A549 (cell line): Measurements from ENCODE around the gene BPI. TPM values are rescaled to one million over a fixed set of nuclear protein-coding genes. Genes with fewer than 3 reads are reported as not detected.
"Not testable (repeated sequence)": the region's sequence is repeated elsewhere in the genome, so short reads cannot be mapped to it uniquely, and the experiment has no call there.

ENCODE experiments used
- ATAC-seq, 2 experiments: fragments of 200-7000 bp in 1 of 2; fragments of >200 bp in 1 of 2; cut with Nextera tagmentation in 1 of 2; cut with Tn5 transposase in 1 of 2; 3 replicates each; pipeline versions ENCODE4 v1.8.0 to v1.9.1; 2018 to 2020; ENCODE audit warnings: mild to moderate bottlenecking in 1 of 2, moderate library complexity in 1 of 2
- CTCF ChIA-PET: fragments of 300-600 bp; sonication (Branson Sonifier 250); formaldehyde crosslinking; extraction: SDS; loops from one replicate; lab custom pipeline; 2021; ENCODE audit warnings: antibody characterized with exemption, inconsistent platforms; lab: Yijun Ruan, JAX
- POLR2A ChIA-PET: fragments of 350-600 bp; formaldehyde crosslinking; extraction: SDS; loops from one replicate; lab custom pipeline; 2021; ENCODE audit warnings: antibody characterized with exemption, inconsistent platforms; lab: Yijun Ruan, JAX
- DNase-seq, 2 experiments: peaks; one replicate each; pipeline versions ENCODE4 v3.0.0 to v3.0.0-alpha.2; 2011 to 2016; ENCODE audit warnings: low read depth in 1 of 2, low spot score in 1 of 2
- FAIRE-seq: peaks from 2 replicates; lab custom pipeline; 2011; peaks lifted over from hg19 to GRCh38; lab: Jason Lieb, UNC
- H3K27ac ChIP-seq, 2 experiments: fragments of >200 bp; sonication (Bioruptor Twin); formaldehyde crosslinking; 3 replicates each; pipeline ENCODE4 v1.5.1; 2016 to 2017
- H3K4me1 ChIP-seq: fragments of >200 bp; sonication (Bioruptor Twin); formaldehyde crosslinking; 3 replicates; pipeline ENCODE4 v1.6.1; 2016
- H3K4me2 ChIP-seq: fragments of >200 bp; sonication (Bioruptor Twin); formaldehyde crosslinking; 3 replicates; pipeline ENCODE4 v1.6.1; 2016
- H3K4me3 ChIP-seq: fragments of >200 bp; sonication (Bioruptor Twin); formaldehyde crosslinking; 3 replicates; pipeline ENCODE4 v1.5.1; 2016
- H3K9me3 ChIP-seq: fragments of >200 bp; sonication (Bioruptor Twin); formaldehyde crosslinking; 3 replicates; pipeline ENCODE4 v1.6.1; 2016
- ATOH8 ChIP-seq: fragments of 250-450 bp; sonication (Bioruptor Pico); IDR thresholded peaks from 2 replicates; pipeline ENCODE4 v1.5.0; 2020; ENCODE audit warnings: low read depth, mild to moderate bottlenecking, moderate library complexity
- CEBPB ChIP-seq, 2 experiments: fragments of >200 bp in 1 of 2; sonication (Bioruptor Twin) in 1 of 2; formaldehyde crosslinking in 1 of 2; IDR thresholded peaks; 2 replicates each; pipeline ENCODE4 v1.6.1; 2012 to 2016
- CHD2 ChIP-seq: fragments of 150-350 bp; IDR thresholded peaks from 2 replicates; pipeline ENCODE4 v1.6.1; 2014; ENCODE audit warnings: low read length; ENCODE audit not compliant: partially characterized antibody
- E2F6 ChIP-seq: IDR thresholded peaks from 2 replicates; pipeline ENCODE4 v1.6.1; 2012; ENCODE audit warnings: low read depth, borderline replicate concordance
- FOSB ChIP-seq: fragments of 250-450 bp; sonication (Bioruptor Pico); IDR thresholded peaks from 2 replicates; pipeline ENCODE4 v1.5.0; 2020; ENCODE audit warnings: mild to moderate bottlenecking, moderate library complexity
- FOSL2 ChIP-seq, 2 experiments: fragments of 450-650 bp in 1 of 2; fragments of >200 bp in 1 of 2; sonication (Bioruptor Twin) in 1 of 2; formaldehyde crosslinking; IDR thresholded peaks; 2 replicates each; pipeline versions ENCODE4 v1.5.0 to v1.6.1; 2016 to 2020; ENCODE audit warnings: mild to moderate bottlenecking in 1 of 2, moderate library complexity in 1 of 2
- FOXS1 ChIP-seq: fragments of 250-450 bp; sonication (Bioruptor Pico); IDR thresholded peaks from 2 replicates; pipeline ENCODE4 v1.5.0; 2020; ENCODE audit warnings: mild to moderate bottlenecking, moderate library complexity
- GATA3 ChIP-seq: IDR thresholded peaks from 2 replicates; pipeline ENCODE4 v1.6.1; 2012; ENCODE audit warnings: borderline replicate concordance
- HDAC2 ChIP-seq: fragments of 200-600 bp; sonication (generic); IDR thresholded peaks from 2 replicates; pipeline ENCODE4 v1.6.1; 2016
- HES2 ChIP-seq: fragments of >200 bp; sonication (Bioruptor Twin); formaldehyde crosslinking; IDR thresholded peaks from 2 replicates; pipeline ENCODE4 v1.6.1; 2016
- HOXA7 ChIP-seq: fragments of 250-450 bp; sonication (Bioruptor Pico); IDR thresholded peaks from 2 replicates; pipeline ENCODE4 v1.5.0; 2020; ENCODE audit warnings: mild to moderate bottlenecking, moderate library complexity
- HOXB13 ChIP-seq: fragments of 250-450 bp; sonication (Bioruptor Pico); IDR thresholded peaks from 2 replicates; pipeline ENCODE4 v1.5.0; 2020; ENCODE audit warnings: low read depth, mild to moderate bottlenecking, moderate library complexity
- KDM5A ChIP-seq: fragments of 200-600 bp; sonication (generic); IDR thresholded peaks from 2 replicates; pipeline ENCODE4 v1.6.1; 2016; ENCODE audit warnings: antibody characterized with exemption, mild to moderate bottlenecking
- MAFK ChIP-seq: fragments of 450-650 bp; IDR thresholded peaks from 2 replicates; pipeline ENCODE4 v1.6.1; 2014; ENCODE audit not compliant: partially characterized antibody
- MYC ChIP-seq: IDR thresholded peaks from 2 replicates; pipeline ENCODE4 v1.6.1; 2012; ENCODE audit warnings: mild to moderate bottlenecking, inconsistent platforms, low read length, improper control_type of control experiment, borderline replicate concordance
- NFE2L2 ChIP-seq: fragments of 150-350 bp; conservative IDR thresholded peaks from 2 replicates; pipeline ENCODE4 v1.6.1; 2014; ENCODE audit warnings: low read length
- NPAS2 ChIP-seq: fragments of 250-450 bp; sonication (Bioruptor Pico); IDR thresholded peaks from 2 replicates; pipeline ENCODE4 v1.8.0; 2022; ENCODE audit warnings: mild to moderate bottlenecking, moderate library complexity, borderline replicate concordance
- PBX3 ChIP-seq: IDR thresholded peaks from 2 replicates; pipeline ENCODE4 v1.6.1; 2012
- POLR2AphosphoS2 ChIP-seq: conservative IDR thresholded peaks from 2 replicates; pipeline ENCODE4 v1.6.1; 2012; ENCODE audit warnings: low read length, improper control_type of control experiment, inconsistent platforms
- RAD21 ChIP-seq, 2 experiments: fragments of >200 bp in 1 of 2; sonication (Bioruptor Twin) in 1 of 2; formaldehyde crosslinking in 1 of 2; IDR thresholded peaks in 1 of 2; conservative IDR thresholded peaks in 1 of 2; 2 replicates in 1 of 2; 3 replicates in 1 of 2; pipeline ENCODE4 v1.6.1; 2012 to 2018; ENCODE audit warnings: inconsistent platforms in 1 of 2
- RARB ChIP-seq: fragments of 250-450 bp; sonication (Bioruptor Pico); IDR thresholded peaks from 2 replicates; pipeline ENCODE4 v1.8.0; 2021; ENCODE audit warnings: mild to moderate bottlenecking, moderate library complexity
- RCOR1 ChIP-seq: fragments of 150-350 bp; IDR thresholded peaks from 2 replicates; pipeline ENCODE4 v1.6.1; 2014; ENCODE audit warnings: antibody characterized with exemption, low read length, low read depth
- RFX5 ChIP-seq: fragments of 450-650 bp; IDR thresholded peaks from 2 replicates; pipeline ENCODE4 v1.7.1; 2014; ENCODE audit warnings: antibody characterized with exemption, mild to moderate bottlenecking, moderate library complexity
- RNF2 ChIP-seq: fragments of 200-600 bp; sonication (generic); IDR thresholded peaks from 2 replicates; pipeline ENCODE4 v1.6.1; 2016; ENCODE audit warnings: low read depth, mild to moderate bottlenecking, antibody characterized with exemption, moderate library complexity, borderline replicate concordance
- SREBF2 ChIP-seq: fragments of 450-650 bp; IDR thresholded peaks from 2 replicates; pipeline ENCODE4 v1.6.1; 2014; ENCODE audit warnings: mild to moderate bottlenecking, moderate library complexity
- TFCP2L1 ChIP-seq: fragments of 250-450 bp; sonication (Bioruptor Pico); IDR thresholded peaks from 2 replicates; pipeline ENCODE4 v1.5.0; 2021; ENCODE audit warnings: mild to moderate bottlenecking
- WGBS: methylation state at CpG from one replicate; pipeline ENCODE4 v1.1.6; 2017; ENCODE audit errors: missing lambda C conversion rate; 5-methylcytosine and 5-hydroxymethylcytosine counted together
- polyA plus RNA-seq, 4 experiments: library from polyadenylated mRNA; depleted of rRNA in 3 of 4; stranded (reverse); fragments of >200 nt; fragmentation: RNase III in 1 of 4; extraction: RNeasy Plus Mini Kit Qiagen cat#74134 plus additional on column Dnase treatment in 1 of 4; gene quantifications; 2 replicates in 3 of 4; 3 replicates in 1 of 4; pipeline ENCODE4 v1.2.3, GENCODE V29; 2011 to 2017

The BPI gene
- polyA plus RNA-seq, 2 of the 4 experiments (the other 2 are of a cell fraction): not detected

GRCh38 chr20:38311091-38311490 lies 7.1 kb downstream of the BPI start:
- ChIA-PET POLR2A (no interaction called here), CTCF (interaction anchor here (0.6 to 1.3 kb wide), 4 partner anchors 15 to 747 kb away, joined by 3 to 4 read pairs (median 4); no protein-coding TSS in a partner anchor)
- peaks cover 5% of the 10 kb centered on the region; the same call in 1 of the 3 replicates for H3K9me3 ChIP-seq
- H3K4me3 ChIP-seq: no peak overlapping the region
- ATAC-seq (no peak), DNase-seq (no peak), FAIRE-seq (no peak)
- no peak overlapping the region for H3K4me2 ChIP-seq
- H3K4me1 ChIP-seq: no peaks in the 10 kb centered on the region
- TF ChIP-seq HOXA7 (CRISPR knock-in tag): no peak
- no peak for TF ChIP-seq NFE2L2
- TF ChIP-seq MAFK: no peak
- no peak for TF ChIP-seq RAD21 (conservative IDR thresholded peaks at IDR 0.05 in 1 of 2, IDR thresholded peaks at IDR 0.05 in 1 of 2)
- no peak for TF ChIP-seq FOXS1
- no peak for TF ChIP-seq HDAC2
- TF ChIP-seq ATOH8 (CRISPR knock-in tag): no peak
- 53% methylated on average over 3 of the region's 3 CpGs for WGBS
- H3K27ac ChIP-seq: no peak overlapping the region

GRCh38 chr20:38311491-38311890 lies 7.5 kb downstream of the BPI start:
- Histone ChIP-seq H3K9me3 (peaks cover 5% of the 10 kb centered on the region; the same call in 1 of the 3 replicates), H3K4me1 (no peaks in the 10 kb centered on the region), H3K4me3 (no peak overlapping the region), H3K4me2 (no peak overlapping the region), H3K27ac (no peak overlapping the region)
- no peak for ATAC-seq
- TF ChIP-seq FOSB (no peak), MYC (no peak), HOXB13 (CRISPR knock-in tag) (no peak), PBX3 (no peak), NPAS2 (no peak), GATA3 (no peak), HDAC2 (no peak), CEBPB (IDR thresholded peaks at IDR 0.05) (no peak), HOXA7 (CRISPR knock-in tag) (no peak), E2F6 (no peak), KDM5A (no peak), HES2 (no peak), SREBF2 (no peak)
- WGBS: 20% methylated on average over 3 of the region's 3 CpGs
- CTCF ChIA-PET: interaction anchor here (0.6 to 1.3 kb wide), 3 partner anchors 14 to 747 kb away, joined by 3 to 4 read pairs (median 3); no protein-coding TSS in a partner anchor
- POLR2A ChIA-PET: no interaction called here
- FAIRE-seq: no peak
- DNase-seq: no peak

- Histone ChIP-seq H3K4me1 (no peaks in the 10 kb centered on the region), H3K4me2 (no peak overlapping the region), H3K4me3 (no peak overlapping the region), H3K27ac (no peak overlapping the region), H3K9me3 (peaks cover 5% of the 10 kb centered on the region; the same call in 1 of the 3 replicates)
- ATAC-seq (no peak), DNase-seq (no peak), FAIRE-seq (no peak)
- CTCF ChIA-PET: interaction anchor here (1.4 kb wide), 1 partner anchor 8 kb away, joined by 6 read pairs; no protein-coding TSS in a partner anchor
- POLR2A ChIA-PET: no interaction called here
- 21% methylated on average over 2 of the region's 2 CpGs for WGBS
- TF ChIP-seq CHD2 (no peak), FOSL2 (IDR thresholded peaks at IDR 0.05) (no peak), FOSL2 (CRISPR knock-in tag; IDR thresholded peaks at IDR 0.05) (no peak), RNF2 (no peak), E2F6 (no peak), RARB (CRISPR knock-in tag) (no peak), RCOR1 (no peak), TFCP2L1 (no peak), NPAS2 (no peak), CEBPB (IDR thresholded peaks at IDR 0.05) (no peak), POLR2AphosphoS2 (no peak), SREBF2 (no peak), ATOH8 (CRISPR knock-in tag) (no peak), RFX5 (no peak)
These were observed 9.7 kb downstream of the BPI start for GRCh38 chr20:38313676-38314075.

GRCh38 chr20:38314350-38314749 lies 10.4 kb downstream of the BPI start:
- DNase-seq, H3K9me3 ChIP-seq, POLR2A ChIA-PET, H3K4me2 ChIP-seq, H3K4me3 ChIP-seq, H3K4me1 ChIP-seq, H3K27ac ChIP-seq, FAIRE-seq, CTCF ChIA-PET, ATAC-seq: not testable (repeated sequence)
- 4% methylated on average over 1 of the region's 1 CpG for WGBS
